Activated T-helper 9 cell treated with anti-CD3 and anti-CD28 coated beads, Interleukin-2, amount 50 U/mL, for 16 hours (primary cell): ENCODE measurements around the gene ZNF618.

Experiments used
- DNase-seq: peaks from one replicate; pipeline ENCODE4 v3.0.0-alpha.2; 2020; ENCODE audit warnings: low read depth

The ZNF618 gene

GRCh38 chr9:113957821-113958341 is 81.8 kb downstream of the ZNF618 start:
- no peak for DNase-seq

- DNase-seq = no peak
Observed at GRCh38 chr9:113958556-113958955, 82.4 kb downstream of the ZNF618 start.

GRCh38 chr9:113960768-113961167 is 84.7 kb downstream of the ZNF618 start:
- no peak for DNase-seq

- DNase-seq = no peak
Observed at GRCh38 chr9:113962396-113962795, 86.3 kb downstream of the ZNF618 start.

- no peak for DNase-seq
Observed at GRCh38 chr9:113963017-113963620, 87.0 kb downstream of the ZNF618 start.

- no peak for DNase-seq
Observed at GRCh38 chr9:113963696-113964494, 87.8 kb downstream of the ZNF618 start.

GRCh38 chr9:113964495-113965170 is 88.5 kb downstream of the ZNF618 start:
- no peak for DNase-seq

GRCh38 chr9:113966394-113966793 is 90.3 kb downstream of the ZNF618 start:
- DNase-seq = no peak

- no peak for DNase-seq
Observed at GRCh38 chr9:113967380-113967779, 91.3 kb downstream of the ZNF618 start.

- DNase-seq = no peak
Observed at GRCh38 chr9:113969343-113969742, 93.2 kb downstream of the ZNF618 start.

GRCh38 chr9:113973226-113973625 is 97.1 kb downstream of the ZNF618 start:
- DNase-seq = no peak

GRCh38 chr9:113973963-113974413 is 97.9 kb downstream of the ZNF618 start:
- DNase-seq = no peak

GRCh38 chr9:113976915-113977314 is 100.8 kb downstream of the ZNF618 start:
- DNase-seq = no peak

GRCh38 chr9:113978725-113979342 is 102.7 kb downstream of the ZNF618 start:
- DNase-seq = no peak

GRCh38 chr9:113979343-113980127 is 103.4 kb downstream of the ZNF618 start:
- DNase-seq = no peak

- no peak for DNase-seq
Observed at GRCh38 chr9:113984639-113985380, 108.7 kb downstream of the ZNF618 start.

GRCh38 chr9:113985968-113986585 is 110.0 kb downstream of the ZNF618 start:
- no peak for DNase-seq

GRCh38 chr9:113986931-113987330 is 110.8 kb downstream of the ZNF618 start:
- no peak for DNase-seq

- DNase-seq = no peak
Observed at GRCh38 chr9:113987526-113987925, 111.4 kb downstream of the ZNF618 start.

GRCh38 chr9:113988385-113989016 is 112.4 kb downstream of the ZNF618 start:
- DNase-seq = no peak
